AG04450 (cell line): ENCODE data around the gene KIAA2012. TPM values are rescaled to one million over a fixed set of nuclear protein-coding genes. Genes with fewer than 3 reads are reported as not detected.

Experiments used
- CTCF ChIA-PET: fragments of 300-600, 350-600 bp; formaldehyde crosslinking; extraction: SDS; loops from one replicate; lab custom pipeline; 2022; ENCODE audit warnings: antibody characterized with exemption, inconsistent platforms; lab: Charles Lee
- POLR2A ChIA-PET: fragments of 350-600 bp; formaldehyde crosslinking; extraction: SDS; loops from one replicate; lab custom pipeline; 2021; ENCODE audit warnings: antibody characterized with exemption, inconsistent platforms; lab: Yijun Ruan, JAX
- DNase-seq: peaks from one replicate; pipeline ENCODE4 v3.0.0-alpha.2; 2011; ENCODE audit warnings: low read depth, low spot score
- H3K27ac ChIP-seq: one replicate; pipeline ENCODE4 v1.5.1; 2012; ENCODE audit warnings: low read depth, low read length, control low read depth
- H3K27me3 ChIP-seq: one replicate; pipeline ENCODE4 v1.6.0; 2012; ENCODE audit warnings: low read length; ENCODE audit not compliant: control insufficient read depth, insufficient read depth
- H3K4me3 ChIP-seq: 2 replicates; pipeline ENCODE4 v1.5.1; 2011; ENCODE audit warnings: mild to moderate bottlenecking, low read depth, low read length, control low read depth
- H3K9me3 ChIP-seq: 2 replicates; pipeline ENCODE4 v1.5.1; 2012; ENCODE audit warnings: low read length; ENCODE audit not compliant: control insufficient read depth, insufficient read depth
- polyA plus RNA-seq: library from polyadenylated mRNA; depleted of rRNA; stranded (reverse); fragments of >200 nt; gene quantifications from 2 replicates; pipeline ENCODE4 v1.2.3, GENCODE V29; 2011; rRNA removed
- small RNA-seq: library from RNA; depleted of rRNA; stranded (forward); fragments of <200 nt; gene quantifications from one replicate; pipeline ENCODE3, GENCODE V24; 2012; ENCODE audit warnings: low read depth; ENCODE audit not compliant: insufficient read length
- TF ChIP-seq, protein P1 (sequence below): IDR thresholded peaks from 2 replicates; pipeline ENCODE4 v1.5.1; 2011; ENCODE audit warnings: low read depth, low read length, control low read depth, inconsistent platforms

KIAA2012 gene
- polyA plus RNA-seq, 1 experiment: 0.12 TPM

DNA sequence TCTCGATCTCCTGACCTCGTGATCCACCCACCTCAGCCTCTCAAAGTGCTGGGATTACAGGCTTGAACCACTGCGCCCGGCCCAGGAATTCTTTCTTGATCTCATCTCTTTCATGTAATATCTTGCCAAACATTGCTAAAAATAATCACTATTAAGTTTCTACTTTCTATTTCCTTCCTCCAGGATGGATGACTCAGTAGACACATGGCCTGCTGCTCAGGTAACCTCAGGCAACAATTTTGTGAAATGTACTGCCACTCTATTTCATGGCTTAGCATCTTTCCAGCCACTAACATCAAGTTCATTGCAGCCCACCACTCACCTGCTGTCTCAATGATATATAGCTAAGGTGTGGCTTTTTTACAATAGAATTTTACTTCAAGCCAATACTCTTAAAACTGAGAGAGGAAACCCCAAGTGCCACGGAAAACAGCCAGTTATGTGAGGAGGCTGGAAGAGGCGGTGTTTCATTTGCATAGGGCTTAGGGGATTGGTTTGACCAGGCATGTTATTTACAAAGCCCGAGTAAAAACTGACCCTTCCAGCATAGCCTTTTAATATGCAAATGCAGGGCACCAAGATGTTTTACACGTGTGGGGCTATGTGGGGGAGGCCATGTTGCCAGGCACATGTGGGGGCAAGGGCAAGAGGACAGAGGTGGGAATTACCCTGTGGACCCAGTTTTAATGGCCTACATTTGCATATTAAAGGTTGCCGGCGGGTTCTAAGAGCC, 176.6 kb downstream of the KIAA2012 start:
- TF ChIP-seq, protein P1, sequence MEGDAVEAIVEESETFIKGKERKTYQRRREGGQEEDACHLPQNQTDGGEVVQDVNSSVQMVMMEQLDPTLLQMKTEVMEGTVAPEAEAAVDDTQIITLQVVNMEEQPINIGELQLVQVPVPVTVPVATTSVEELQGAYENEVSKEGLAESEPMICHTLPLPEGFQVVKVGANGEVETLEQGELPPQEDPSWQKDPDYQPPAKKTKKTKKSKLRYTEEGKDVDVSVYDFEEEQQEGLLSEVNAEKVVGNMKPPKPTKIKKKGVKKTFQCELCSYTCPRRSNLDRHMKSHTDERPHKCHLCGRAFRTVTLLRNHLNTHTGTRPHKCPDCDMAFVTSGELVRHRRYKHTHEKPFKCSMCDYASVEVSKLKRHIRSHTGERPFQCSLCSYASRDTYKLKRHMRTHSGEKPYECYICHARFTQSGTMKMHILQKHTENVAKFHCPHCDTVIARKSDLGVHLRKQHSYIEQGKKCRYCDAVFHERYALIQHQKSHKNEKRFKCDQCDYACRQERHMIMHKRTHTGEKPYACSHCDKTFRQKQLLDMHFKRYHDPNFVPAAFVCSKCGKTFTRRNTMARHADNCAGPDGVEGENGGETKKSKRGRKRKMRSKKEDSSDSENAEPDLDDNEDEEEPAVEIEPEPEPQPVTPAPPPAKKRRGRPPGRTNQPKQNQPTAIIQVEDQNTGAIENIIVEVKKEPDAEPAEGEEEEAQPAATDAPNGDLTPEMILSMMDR: no peak
- CTCF ChIA-PET: no interaction called here
- POLR2A ChIA-PET: interaction anchor here (0.6 to 0.7 kb wide), 2 partner anchors 23 to 241 kb away, joined by 3 read pairs; no protein-coding TSS in a partner anchor

DNA sequence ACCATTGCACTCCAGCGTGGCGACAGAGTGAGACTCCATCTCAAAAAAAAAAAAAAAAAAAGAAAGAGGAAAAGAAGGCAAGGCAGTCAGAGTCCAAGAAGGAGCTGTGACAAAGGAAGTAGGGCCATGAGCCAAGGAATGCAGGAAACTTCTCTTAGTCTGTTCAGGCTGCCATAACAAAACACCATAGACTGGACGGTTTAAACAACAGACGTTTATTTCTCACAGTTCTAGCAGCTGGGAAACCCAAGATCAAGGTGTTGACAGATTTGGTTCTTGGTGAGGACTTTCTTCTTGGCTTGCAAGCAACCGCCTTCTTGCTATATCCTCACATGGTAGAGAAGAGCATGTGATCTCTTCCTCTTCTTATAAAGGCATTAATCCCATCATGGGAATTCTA, 178.4 kb downstream of the KIAA2012 start:
- TF ChIP-seq, protein P1: no peak
- no peak overlapping the region for H3K4me3 ChIP-seq
- H3K9me3 ChIP-seq: peaks cover 12% of the 10 kb centered on the region
- DNase-seq: no peak
- no peaks in the 10 kb centered on the region for H3K27me3 ChIP-seq
- ChIA-PET POLR2A (interaction anchor here (0.6 kb wide), 2 partner anchors 116 to 120 kb away, joined by 3 read pairs; no protein-coding TSS in a partner anchor), CTCF (no interaction called here)
- no peak overlapping the region for H3K27ac ChIP-seq

More for the DNA sequence above, 176.6 kb downstream of the KIAA2012 start:
- peaks cover 12% of the 10 kb centered on the region for H3K9me3 ChIP-seq
- DNase-seq: no peak
- H3K4me3 ChIP-seq: no peak overlapping the region
- no peak overlapping the region for H3K27ac ChIP-seq
- H3K27me3 ChIP-seq: no peaks in the 10 kb centered on the region

Small RNAs within 50 kb of the gene (small RNA-seq; reads per million reads assigned to genes)
- not detected for gene AC079354.2

Other genes starting within 250 kb of the KIAA2012 start
- 40.6 and 42.9 TPM in 2 replicates for gene FZD7, start 39.4 kb upstream of the KIAA2012 start, polyA plus RNA-seq
- gene SUMO1, start 165.3 kb downstream of the KIAA2012 start, polyA plus RNA-seq: 138 and 192 TPM in 2 replicates
- 41.9 and 63.4 TPM in 2 replicates for gene NOP58, start 192.5 kb downstream of the KIAA2012 start, polyA plus RNA-seq